Activated naive CD8-positive, alpha-beta T cell treated with anti-CD3 and anti-CD28 coated beads for 36 hours (primary cell): ENCODE results near the gene WDR74. TPM values are rescaled to one million over a fixed set of nuclear protein-coding genes. Genes with fewer than 3 reads are reported as not detected.
A peak's percentile ranks its signal among the peaks of the same experiment; 100 is the strongest.
"Not testable (repeated sequence)": the region's sequence is repeated elsewhere in the genome, so short reads cannot be mapped to it uniquely, and the experiment has no call there.

Experiments
- DNase-seq: peaks from one replicate; pipeline ENCODE4 v3.0.0; 2021
- H3K27ac Mint-ChIP-seq: one replicate; pipeline ENCODE4 v1.8.0; 2022; ENCODE audit warnings: mild to moderate bottlenecking, moderate library complexity, mixed read lengths
- H3K27me3 Mint-ChIP-seq: one replicate; pipeline ENCODE4 v1.8.0; 2022; ENCODE audit warnings: mild to moderate bottlenecking, mixed read lengths
- H3K36me3 Mint-ChIP-seq: one replicate; pipeline ENCODE4 v1.8.0; 2021; ENCODE audit warnings: mild to moderate bottlenecking, mixed read lengths
- H3K4me1 Mint-ChIP-seq: one replicate; pipeline ENCODE4 v1.8.0; 2021; ENCODE audit warnings: mixed read lengths
- H3K4me3 Mint-ChIP-seq: one replicate; pipeline ENCODE4 v1.8.0; 2022; ENCODE audit warnings: mild to moderate bottlenecking, moderate library complexity, mixed read lengths
- H3K9me3 Mint-ChIP-seq: one replicate; pipeline ENCODE4 v1.8.0; 2022; ENCODE audit warnings: mixed read lengths
- total RNA-seq, 2 experiments: library from RNA; stranded (reverse); gene quantifications; one replicate each; pipeline ENCODE4 v1.2.3, GENCODE V29; 2021

Gene WDR74
- total RNA-seq, 2 experiments from 2014 or later: 139 to 141 TPM

DNA sequence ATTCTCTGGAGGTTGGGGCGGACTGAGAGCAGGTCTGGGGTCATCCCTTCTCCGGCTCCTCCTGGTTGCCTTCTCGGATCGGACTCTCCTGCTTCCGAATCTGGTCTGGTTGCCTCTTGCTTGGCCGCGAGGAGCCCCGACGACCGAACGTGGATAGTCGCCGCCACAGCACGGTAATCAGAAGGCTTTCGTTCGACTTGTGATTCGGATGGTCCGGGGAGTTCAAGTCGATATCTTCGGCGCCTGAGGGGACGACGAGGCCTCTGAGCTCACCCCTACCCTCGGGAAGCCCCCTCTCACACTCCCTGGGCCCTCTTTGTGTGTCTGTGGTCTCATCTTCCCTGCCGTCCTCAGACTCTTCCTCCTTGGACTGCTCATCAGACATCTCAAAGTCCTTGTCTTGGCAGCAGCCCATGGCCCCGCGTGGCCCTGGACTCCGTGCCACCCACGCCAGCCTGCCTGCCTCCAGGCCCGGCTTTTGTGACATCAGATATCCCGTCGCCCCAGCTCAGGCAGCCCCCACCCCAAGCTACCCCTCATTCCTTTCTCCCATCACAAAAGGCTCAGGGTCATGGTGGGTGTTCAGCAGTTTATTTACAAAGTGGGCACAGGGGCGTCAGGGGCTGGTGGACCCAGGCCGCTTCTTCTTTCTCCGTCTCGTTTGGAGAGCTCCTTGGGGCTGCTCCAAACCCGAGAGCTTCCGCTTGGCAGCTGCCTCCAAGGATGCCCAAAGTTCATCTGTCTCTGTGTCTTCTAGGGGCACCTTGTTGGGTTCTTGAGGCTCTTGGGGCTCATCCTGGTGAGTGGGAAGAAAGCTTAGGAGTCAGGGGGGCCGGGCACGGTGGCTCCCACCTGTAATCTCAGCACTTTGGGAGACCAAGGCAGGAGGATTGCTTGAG is 6.8 kb downstream of the WDR74 start, which contains the start of gene TEX54:
Gene TEX54, minus strand, starts transcription at position 506 of the 899 bp plus-strand sequence.
- Mint-ChIP-seq H3K27me3 (no peaks in the 10 kb centered on the region), H3K4me3 (peak within 1 kb of the TSS; percentile 91), H3K4me1 (peaks cover 45% of the 10 kb centered on the region), H3K9me3 (no peaks in the 10 kb centered on the region), H3K36me3 (peaks cover 24% of the 10 kb centered on the region), H3K27ac (peak within 1 kb of the TSS; percentile 96)
- no peak for DNase-seq

DNA sequence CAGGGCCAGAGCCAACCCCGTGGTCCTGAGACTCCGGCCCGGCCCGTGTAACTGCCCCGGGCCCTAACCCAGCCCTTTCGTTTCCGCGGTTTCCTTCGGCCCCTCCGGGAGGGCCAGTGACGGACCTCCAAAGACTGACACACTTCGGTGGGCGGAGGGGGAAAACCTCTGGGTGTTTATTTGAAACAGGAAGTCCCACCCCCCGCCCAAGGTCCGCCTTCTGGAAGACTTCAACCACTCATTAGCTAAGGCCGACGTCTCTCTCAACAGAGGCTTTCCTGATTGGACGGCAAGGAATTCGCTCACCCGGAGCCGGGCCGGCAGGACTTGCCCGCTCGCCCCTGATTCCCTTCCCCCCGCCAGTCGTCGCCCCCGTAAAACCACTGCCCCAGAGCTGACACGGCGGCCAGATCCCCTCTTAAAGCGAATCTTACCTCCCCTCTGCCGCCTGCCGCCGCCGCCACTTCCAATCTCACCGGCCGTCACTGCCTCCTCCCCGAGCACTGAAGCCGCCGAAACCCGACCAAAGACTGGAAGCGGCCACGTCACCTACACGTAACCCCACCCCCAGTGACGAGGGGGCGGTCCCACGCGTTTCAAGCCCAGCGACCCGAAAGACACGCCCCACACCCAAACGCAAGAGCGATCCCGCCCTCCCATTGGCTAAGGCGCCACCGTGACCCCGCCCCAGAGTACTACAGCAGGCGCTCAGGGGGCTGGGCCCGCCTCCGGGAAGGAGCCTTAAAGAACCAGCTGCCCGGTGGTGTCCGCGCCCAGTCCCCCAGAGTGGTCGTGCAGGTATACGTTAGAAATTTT is 7.7 kb downstream of the WDR74 start, which contains the start of gene STX5:
Gene STX5, minus strand, starts transcription at position 532 of the 816 bp plus-strand sequence. CDS start 808 bp downstream, outside the sequence.
- DNase-seq: peak; percentile 99
- H3K4me1 Mint-ChIP-seq: peaks cover 41% of the 10 kb centered on the region
- peak within 1 kb of the TSS; percentile 96 for H3K27ac Mint-ChIP-seq
- H3K9me3 Mint-ChIP-seq: no peaks in the 10 kb centered on the region
- H3K4me3 Mint-ChIP-seq: peak within 1 kb of the TSS; percentile 91
- H3K27me3 Mint-ChIP-seq: no peaks in the 10 kb centered on the region
- H3K36me3 Mint-ChIP-seq: peaks cover 21% of the 10 kb centered on the region

DNA sequence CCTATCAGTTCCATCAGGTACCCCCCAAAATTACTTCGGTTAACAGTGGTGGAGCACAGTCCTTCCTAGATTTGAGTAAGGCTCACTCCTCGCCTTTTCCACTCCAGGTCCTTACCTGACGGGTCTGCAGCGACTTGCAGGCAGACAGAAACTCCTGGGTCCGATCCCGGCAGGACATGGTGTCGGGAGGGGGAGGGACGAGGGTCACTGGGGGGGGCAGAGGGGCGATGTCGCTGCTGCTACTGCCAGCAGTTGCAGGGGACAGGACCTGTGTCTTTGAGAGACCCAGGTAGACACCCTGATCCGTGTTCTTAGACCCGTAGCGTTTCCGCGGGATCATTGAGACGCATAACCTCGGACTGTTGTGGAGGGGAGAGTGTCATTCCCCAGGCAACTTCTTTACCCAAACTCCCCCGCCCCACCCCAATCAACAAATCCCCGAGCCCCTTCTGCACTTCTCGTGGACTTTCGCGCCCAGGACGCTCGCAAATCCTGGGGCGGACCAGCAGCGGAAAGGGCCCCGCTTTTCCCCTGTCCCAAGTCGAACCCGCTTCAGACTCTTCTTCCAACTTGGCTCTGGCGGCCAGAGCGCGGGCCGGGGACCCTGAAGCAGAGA is 8.4 kb downstream of the WDR74 start:
- no peaks in the 10 kb centered on the region for H3K27me3 Mint-ChIP-seq
- peak overlapping the region; percentile 91 for H3K4me3 Mint-ChIP-seq
- H3K4me1 Mint-ChIP-seq: peaks cover 37% of the 10 kb centered on the region
- H3K27ac Mint-ChIP-seq: peak overlapping the region; percentile 96
- no peak for DNase-seq
- no peaks in the 10 kb centered on the region for H3K9me3 Mint-ChIP-seq
- peaks cover 17% of the 10 kb centered on the region for H3K36me3 Mint-ChIP-seq

DNA sequence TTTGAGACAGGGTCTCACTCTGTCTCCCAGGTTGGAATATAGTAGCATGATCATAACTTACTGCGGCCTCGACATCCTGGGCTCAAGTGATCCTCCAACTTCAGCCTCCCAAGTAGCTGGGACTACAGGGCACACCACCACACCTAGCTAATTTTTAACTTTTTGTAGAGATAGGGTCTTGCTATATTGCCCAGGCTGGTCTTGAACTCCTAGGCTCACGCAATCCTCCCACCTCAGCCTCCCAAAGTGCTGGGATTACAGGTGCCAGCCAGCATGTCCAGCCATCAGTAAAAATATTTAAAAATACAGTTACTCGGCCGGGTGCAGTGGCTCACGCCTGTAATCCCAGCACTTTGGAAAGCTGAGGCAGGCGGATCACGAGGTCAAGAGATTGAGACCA is 11.3 kb downstream of the WDR74 start:
- not testable (repeated sequence) for H3K27ac Mint-ChIP-seq, H3K27me3 Mint-ChIP-seq, H3K9me3 Mint-ChIP-seq, H3K36me3 Mint-ChIP-seq, H3K4me3 Mint-ChIP-seq, DNase-seq
- H3K4me1 Mint-ChIP-seq: peaks cover 18% of the 10 kb centered on the region

DNA sequence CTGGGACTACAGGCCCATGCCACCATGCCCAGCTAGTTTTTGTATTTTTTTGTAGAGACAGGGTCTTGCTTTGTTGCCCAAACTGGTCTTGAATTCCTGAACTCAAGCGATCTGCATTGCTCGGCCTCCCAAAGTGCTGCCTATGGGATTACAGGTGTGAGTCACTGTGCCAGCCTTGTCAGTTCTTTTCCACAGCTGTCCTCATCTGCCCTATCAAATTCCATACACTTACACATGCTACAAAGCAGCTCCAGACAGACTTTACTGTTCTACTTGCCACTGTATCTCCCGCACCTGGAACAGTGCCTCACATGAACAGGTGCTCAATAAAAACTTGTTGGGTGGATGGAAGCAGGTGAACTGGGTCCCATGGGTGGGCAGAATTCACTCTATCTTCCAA is 15.7 kb downstream of the WDR74 start:
- H3K36me3 Mint-ChIP-seq: no peaks in the 10 kb centered on the region
- H3K4me1 Mint-ChIP-seq: peaks cover 3% of the 10 kb centered on the region
- DNase-seq: no peak

DNA sequence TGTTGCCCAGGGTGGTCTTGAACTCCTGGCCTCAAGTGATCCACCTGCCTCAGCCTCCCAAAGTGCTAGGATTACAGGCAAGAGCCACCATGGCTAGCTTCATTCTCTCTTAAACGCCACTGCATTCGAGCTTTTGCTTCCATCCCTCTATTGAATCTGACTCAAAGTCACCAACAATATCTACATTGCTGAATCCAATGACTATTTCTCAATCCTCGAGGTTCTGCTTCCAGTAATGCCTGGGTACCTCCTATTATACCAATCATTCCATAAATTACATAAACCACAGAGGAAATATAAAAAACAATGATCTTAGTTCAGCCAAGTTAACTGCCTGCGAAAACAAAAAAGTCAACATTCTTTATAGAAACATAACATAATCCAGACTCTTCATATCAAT is 22.3 kb downstream of the WDR74 start:
- DNase-seq: no peak
- Mint-ChIP-seq H3K4me1 (peaks cover 2% of the 10 kb centered on the region), H3K27ac (no peak overlapping the region), H3K9me3 (no peaks in the 10 kb centered on the region), H3K36me3 (no peaks in the 10 kb centered on the region), H3K4me3 (no peak overlapping the region), H3K27me3 (no peaks in the 10 kb centered on the region)

More for the DNA sequence above, 15.7 kb downstream of the WDR74 start:
- Mint-ChIP-seq H3K27me3 (no peaks in the 10 kb centered on the region), H3K4me3 (no peak overlapping the region), H3K9me3 (no peaks in the 10 kb centered on the region), H3K27ac (no peak overlapping the region)

DNA sequence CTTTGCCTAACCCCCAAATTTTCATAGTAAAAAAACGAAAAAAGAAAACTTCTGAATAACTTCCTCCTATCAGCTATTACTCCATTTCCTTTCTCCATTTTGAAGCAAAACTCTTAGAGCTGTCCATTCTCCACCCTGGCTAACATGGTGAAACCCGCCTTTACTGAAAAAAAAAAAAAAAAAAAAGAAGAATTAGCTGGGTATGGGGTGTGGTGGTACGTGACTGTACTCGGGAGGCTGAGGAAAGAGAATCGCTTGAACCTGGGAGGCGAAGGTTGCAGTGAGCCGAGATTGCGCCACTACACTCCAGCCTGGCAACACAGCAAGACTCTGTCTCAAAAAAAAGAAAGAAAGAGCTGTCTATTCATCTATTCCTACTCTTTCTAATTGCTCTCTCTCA is 22.8 kb downstream of the WDR74 start:
- Mint-ChIP-seq H3K9me3 (no peaks in the 10 kb centered on the region), H3K4me1 (peaks cover 2% of the 10 kb centered on the region), H3K27me3 (no peaks in the 10 kb centered on the region), H3K36me3 (no peaks in the 10 kb centered on the region), H3K4me3 (no peak overlapping the region), H3K27ac (no peak overlapping the region)
- no peak for DNase-seq

DNA sequence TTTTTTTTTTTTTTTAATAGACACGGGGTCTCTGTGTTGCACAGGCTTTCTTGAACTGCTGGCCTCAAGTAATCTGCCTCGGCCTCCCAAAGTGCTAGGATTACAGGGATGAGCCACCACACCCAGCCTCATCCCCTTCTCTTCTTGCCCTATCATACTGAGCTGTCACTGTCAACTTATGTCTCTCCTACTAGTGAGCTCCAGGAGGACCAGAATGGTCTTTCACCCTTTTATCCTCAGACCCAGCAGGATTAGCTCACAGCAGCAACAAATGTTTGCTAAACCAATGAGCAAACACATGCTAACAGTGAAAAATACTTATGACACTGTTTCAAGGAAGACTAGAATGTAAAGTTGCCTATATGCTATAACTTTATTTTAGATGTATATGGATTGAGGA is 27.7 kb downstream of the WDR74 start:
- Mint-ChIP-seq H3K4me3 (no peak overlapping the region), H3K36me3 (no peaks in the 10 kb centered on the region), H3K27ac (no peak overlapping the region), H3K27me3 (no peaks in the 10 kb centered on the region), H3K4me1 (peaks cover 1% of the 10 kb centered on the region), H3K9me3 (no peaks in the 10 kb centered on the region)
- DNase-seq: no peak

DNA sequence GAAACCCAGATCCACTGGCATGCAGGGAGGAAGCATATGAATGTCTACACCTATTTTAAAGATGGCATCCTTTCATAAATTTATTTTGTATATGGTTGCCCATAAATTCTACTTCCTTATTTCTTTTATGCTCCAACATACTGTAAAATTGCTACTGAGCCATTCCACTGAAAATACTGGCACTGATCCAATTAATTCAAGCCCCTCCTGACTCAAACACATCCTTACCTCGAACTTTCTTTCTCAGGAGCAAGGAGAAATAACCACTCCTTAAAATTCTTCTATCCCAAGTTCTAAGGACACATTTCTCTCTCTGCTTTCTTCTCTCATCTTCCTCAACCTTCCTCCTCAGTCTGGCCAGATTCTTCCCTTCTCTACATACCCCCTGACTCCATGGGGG is 28.6 kb downstream of the WDR74 start:
- H3K27ac Mint-ChIP-seq: no peak overlapping the region

DNA sequence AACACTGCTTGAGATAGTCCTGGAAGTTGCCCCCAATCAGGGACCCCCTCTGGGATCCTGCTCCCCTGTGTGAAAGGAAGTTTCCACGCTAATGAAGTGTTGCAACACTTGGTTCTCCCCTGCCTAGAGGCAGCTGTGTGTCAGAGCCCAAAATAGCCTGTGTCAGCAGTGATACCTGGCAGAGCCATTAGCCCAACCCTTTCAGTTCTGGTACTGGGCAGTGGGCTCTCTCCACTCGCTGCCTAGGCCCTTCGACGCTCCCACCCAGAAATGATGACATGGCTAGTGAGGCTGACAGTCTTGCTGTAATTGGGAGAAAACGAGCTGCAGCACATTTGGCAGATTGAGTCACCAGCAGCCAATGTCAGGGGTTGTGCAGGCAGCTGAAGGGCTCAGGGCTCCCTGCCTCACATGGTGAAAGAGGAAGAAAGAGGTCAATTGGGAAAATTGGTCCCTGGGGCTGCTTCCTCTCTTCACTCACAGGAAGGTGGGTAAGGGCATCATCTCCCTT is 32.7 kb downstream of the WDR74 start:
- H3K4me3 Mint-ChIP-seq: peak overlapping the region; percentile 99
- H3K36me3 Mint-ChIP-seq: peaks cover 24% of the 10 kb centered on the region
- no peaks in the 10 kb centered on the region for H3K27me3 Mint-ChIP-seq
- H3K9me3 Mint-ChIP-seq: no peaks in the 10 kb centered on the region
- peak overlapping the region; percentile 38 for H3K27ac Mint-ChIP-seq
- DNase-seq: no peak
- peaks cover 32% of the 10 kb centered on the region for H3K4me1 Mint-ChIP-seq

More for the DNA sequence above, 28.6 kb downstream of the WDR74 start:
- DNase-seq: no peak
- no peak overlapping the region for H3K4me3 Mint-ChIP-seq
- H3K27me3 Mint-ChIP-seq: no peaks in the 10 kb centered on the region
- H3K4me1 Mint-ChIP-seq: peaks cover 9% of the 10 kb centered on the region
- H3K9me3 Mint-ChIP-seq: no peaks in the 10 kb centered on the region
- H3K36me3 Mint-ChIP-seq: no peaks in the 10 kb centered on the region

DNA sequence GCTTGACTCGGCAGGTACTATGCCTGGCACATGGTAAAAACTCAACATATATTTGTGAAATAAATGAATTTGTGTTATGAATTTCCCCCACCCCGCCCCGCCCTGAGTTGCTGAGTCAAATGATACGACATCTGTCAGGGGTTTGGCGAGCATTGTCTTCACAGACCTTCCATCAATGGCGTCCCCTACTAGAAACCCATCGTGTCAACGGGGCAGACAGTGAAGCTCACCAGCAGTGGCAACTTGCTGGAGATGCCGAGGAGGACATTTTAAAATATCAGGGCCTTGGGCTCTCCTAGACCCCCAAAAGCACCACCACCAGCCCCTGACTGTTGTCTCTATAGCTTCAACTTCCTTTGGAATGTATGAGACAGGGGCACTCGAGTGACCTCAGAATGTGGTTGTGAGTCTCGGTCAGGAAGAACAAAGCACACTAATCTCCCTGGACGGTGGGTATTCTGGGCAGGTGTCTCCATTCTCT is 33.4 kb downstream of the WDR74 start:
- Mint-ChIP-seq H3K27me3 (no peaks in the 10 kb centered on the region), H3K4me1 (peaks cover 37% of the 10 kb centered on the region), H3K27ac (peak overlapping the region; percentile 94), H3K9me3 (no peaks in the 10 kb centered on the region), H3K36me3 (peaks cover 29% of the 10 kb centered on the region), H3K4me3 (peak overlapping the region; percentile 99)
- peak; percentile 29 for DNase-seq

DNA sequence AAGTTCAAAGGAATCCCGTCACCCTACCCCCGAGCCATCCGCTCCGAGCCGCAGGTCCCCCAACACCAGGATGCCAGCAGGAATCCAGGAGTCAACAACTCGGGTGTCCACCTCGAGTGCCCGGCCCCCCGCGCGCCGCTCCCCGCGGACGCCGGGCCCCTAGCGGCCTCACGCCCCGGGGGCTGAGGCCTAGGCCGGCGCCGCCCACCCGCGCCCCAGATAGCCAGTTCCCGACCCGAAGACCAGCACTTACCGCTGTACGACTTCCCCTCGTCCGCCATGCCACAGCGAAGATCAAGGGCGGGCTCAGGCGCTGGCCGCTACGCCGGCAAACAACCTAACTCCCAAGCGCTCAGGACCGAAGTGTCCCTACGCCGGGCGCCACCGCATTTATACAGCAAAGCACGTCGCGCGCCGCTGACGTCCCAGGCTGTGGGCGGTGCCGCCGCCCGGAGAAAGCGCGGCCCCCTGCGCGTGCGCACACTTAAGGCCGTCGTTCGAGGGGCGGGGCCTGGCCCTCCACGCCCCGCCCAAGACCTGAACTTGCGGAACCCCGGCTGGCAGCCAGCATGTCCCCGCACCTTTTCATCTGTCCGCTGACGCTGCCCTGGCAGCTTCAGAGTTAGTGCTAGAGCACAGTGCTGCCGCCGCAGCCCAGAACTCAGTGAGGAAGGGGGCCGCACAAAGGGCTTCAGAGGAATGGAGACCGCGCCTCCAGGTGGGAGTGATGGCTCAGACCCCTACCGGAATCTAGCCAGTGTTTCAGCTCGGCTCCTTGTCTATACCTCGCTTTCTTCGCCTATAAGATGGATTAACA is 34.1 kb downstream of the WDR74 start, which contains the start of gene NXF1:
Gene NXF1, minus strand, starts transcription at position 365 of the 817 bp plus-strand sequence. Its CDS starts 84 bp downstream, at position 281.
- Mint-ChIP-seq H3K9me3 (no peaks in the 10 kb centered on the region), H3K36me3 (peaks cover 32% of the 10 kb centered on the region), H3K27ac (peak within 1 kb of the TSS; percentile 96), H3K4me3 (peak within 1 kb of the TSS; percentile 99), H3K27me3 (no peaks in the 10 kb centered on the region), H3K4me1 (peaks cover 37% of the 10 kb centered on the region)
- DNase-seq: peak; percentile 97

DNA sequence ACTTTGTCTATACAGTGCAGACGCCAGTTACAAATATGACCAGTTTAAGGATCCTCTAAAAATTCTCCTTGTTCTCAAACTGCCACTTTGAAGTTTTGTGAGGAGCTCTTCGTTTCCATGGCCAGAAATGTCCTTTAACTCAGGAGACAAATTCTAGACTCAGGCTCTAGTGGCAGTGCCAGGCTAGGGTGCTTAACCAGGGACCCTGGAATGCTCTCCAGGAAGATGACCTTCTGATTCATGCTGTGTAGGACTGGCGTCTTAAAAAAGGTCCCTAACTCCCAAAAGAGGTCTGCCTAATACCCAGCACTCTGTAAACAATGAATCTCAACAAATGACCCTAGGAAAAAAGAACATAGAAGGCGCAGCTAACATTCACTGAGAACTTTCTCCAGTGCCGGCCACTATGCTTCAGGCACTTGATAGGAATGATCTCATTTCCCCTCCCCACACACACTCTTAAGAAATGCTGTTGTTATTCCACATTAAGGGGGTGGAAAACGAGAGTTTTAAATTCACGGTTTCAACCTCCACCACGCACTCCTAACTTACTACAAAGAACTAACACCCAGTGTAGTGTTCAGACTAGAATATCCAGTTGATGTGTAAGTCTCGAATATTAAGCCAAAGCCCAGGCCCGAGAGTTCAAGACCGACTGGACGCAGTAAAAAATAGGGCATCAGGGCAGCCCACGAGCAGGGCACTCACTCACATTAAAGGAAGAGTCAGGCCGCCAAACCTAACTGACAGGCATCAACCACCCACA is 34.9 kb downstream of the WDR74 start:
- Mint-ChIP-seq H3K9me3 (no peaks in the 10 kb centered on the region), H3K4me3 (peak overlapping the region; percentile 99), H3K4me1 (peaks cover 41% of the 10 kb centered on the region), H3K27me3 (no peaks in the 10 kb centered on the region), H3K36me3 (peaks cover 36% of the 10 kb centered on the region), H3K27ac (peak overlapping the region; percentile 96)
- DNase-seq: no peak
